ENCODE results near the gene OR4D2.

- TF ChIP-seq CTCF (optimal IDR thresholded peaks at IDR 0.05 in 1 of 3, IDR thresholded peaks at IDR 0.05 in 1 of 3, conservative IDR thresholded peaks at IDR 0.05 in 1 of 3; ENCODE audit: extremely low read depth in 1 of 3, insufficient read depth in 2 of 3, low read length in 3 of 3) (peak; percentile 18 to 53 (median 27)), EZH2 (IDR thresholded peaks at IDR 0.05; ENCODE audit: low read length) (no peak)
Observed at GRCh38 chr17:58121925-58122324, 44.9 kb upstream of the OR4D2 start.

Data from keratinocyte (primary cell).